Stimulated activated CD4-positive, alpha-beta T cell treated with anti-CD3 and anti-CD28 coated beads, Interleukin-1b, Interleukin-23, amount 100 ng/mL, for 1 hour (primary cell): ENCODE data around the gene PTPN13.

Experiments used
- DNase-seq, 2 donors: peaks; one replicate each; pipeline ENCODE4 v3.0.0-alpha.2; 2020; ENCODE audit warnings: low read depth in 2 of 2

Gene PTPN13

DNA sequence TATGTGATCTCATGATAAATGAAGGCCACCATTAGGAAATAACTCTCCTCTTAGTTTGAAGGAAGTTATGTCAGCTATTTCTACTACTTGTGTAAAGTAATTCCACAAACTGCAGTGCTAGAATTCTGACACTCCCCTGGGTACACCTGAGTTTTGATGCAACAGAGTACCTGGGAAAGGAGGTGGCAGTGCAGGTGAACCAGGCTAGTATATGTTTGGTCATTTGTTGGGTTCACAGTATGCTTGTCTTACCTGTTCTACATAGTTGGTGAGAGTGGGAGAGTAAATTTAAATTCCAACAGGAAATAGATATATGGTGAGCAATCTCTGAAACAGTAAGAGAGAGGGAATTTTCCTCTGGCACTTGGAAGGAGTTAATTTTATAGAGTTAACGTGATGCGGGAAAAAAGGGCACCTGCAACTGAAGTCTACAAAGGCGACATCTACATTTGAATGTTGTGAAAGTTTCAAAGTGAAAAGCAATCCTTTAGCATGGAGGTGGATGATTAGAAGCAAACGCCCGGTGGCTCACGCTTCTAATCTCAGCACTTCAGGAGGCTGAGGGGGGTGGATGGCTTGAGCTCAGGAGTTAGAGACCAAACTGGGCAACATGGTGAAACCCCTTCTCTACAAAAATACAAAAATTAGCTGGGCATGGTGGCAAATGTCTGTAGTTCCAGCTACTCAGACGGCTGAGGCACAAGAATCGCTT is 263.4 kb downstream of the PTPN13 start:
- DNase-seq = no peak
